ENCODE results near the gene RPL19.
A peak's percentile ranks its signal among the peaks of the same experiment; 100 is the strongest.

The RPL19 gene

GRCh38 chr17:39199820-39200069, 338 bp upstream of the RPL19 start:
- Mint-ChIP-seq H3K27ac (peak overlapping the region; percentile 97), H3K4me3 (peak overlapping the region; percentile 85), H3K36me3 (ENCODE audit: low read depth) (peaks cover 49% of the 10 kb centered on the region), H3K4me1 (ENCODE audit: low read depth) (peaks cover 66% of the 10 kb centered on the region), H3K9me3 (no peaks in the 10 kb centered on the region), H3K27me3 (no peaks in the 10 kb centered on the region)

- Mint-ChIP-seq H3K27me3 (no peaks in the 10 kb centered on the region), H3K4me1 (ENCODE audit: low read depth) (peaks cover 63% of the 10 kb centered on the region), H3K36me3 (ENCODE audit: low read depth) (peaks cover 53% of the 10 kb centered on the region), H3K4me3 (peak overlapping the region; percentile 85), H3K27ac (peak overlapping the region; percentile 97), H3K9me3 (no peaks in the 10 kb centered on the region)
Observed at GRCh38 chr17:39200957-39201510, 951 bp downstream of the RPL19 start.

- Mint-ChIP-seq H3K4me3 (peak overlapping the region; percentile 49), H3K36me3 (ENCODE audit: low read depth) (peaks cover 53% of the 10 kb centered on the region), H3K9me3 (no peaks in the 10 kb centered on the region), H3K27me3 (no peaks in the 10 kb centered on the region), H3K27ac (peak overlapping the region; percentile 71), H3K4me1 (ENCODE audit: low read depth) (peaks cover 69% of the 10 kb centered on the region)
Observed at GRCh38 chr17:39204245-39204644, 4.2 kb downstream of the RPL19 start.

GRCh38 chr17:39205112-39205526, 5.0 kb downstream of the RPL19 start:
- Mint-ChIP-seq H3K4me3 (peak overlapping the region; percentile 22), H3K9me3 (no peaks in the 10 kb centered on the region)

GRCh38 chr17:39208136-39208535, 8.1 kb downstream of the RPL19 start:
- Mint-ChIP-seq H3K9me3 (no peaks in the 10 kb centered on the region), H3K27me3 (no peaks in the 10 kb centered on the region), H3K27ac (no peak overlapping the region), H3K36me3 (ENCODE audit: low read depth) (peaks cover 20% of the 10 kb centered on the region), H3K4me1 (ENCODE audit: low read depth) (peaks cover 52% of the 10 kb centered on the region), H3K4me3 (no peak overlapping the region)

More at GRCh38 chr17:39205112-39205526, 5.0 kb downstream of the RPL19 start:
- H3K4me1 Mint-ChIP-seq (ENCODE audit: low read depth), result peaks cover 68% of the 10 kb centered on the region
- H3K27ac Mint-ChIP-seq, result peak overlapping the region; percentile 71
- H3K27me3 Mint-ChIP-seq, result no peaks in the 10 kb centered on the region
- peaks cover 50% of the 10 kb centered on the region for H3K36me3 Mint-ChIP-seq (ENCODE audit: low read depth)

- H3K4me1 Mint-ChIP-seq (ENCODE audit: low read depth), result peaks cover 44% of the 10 kb centered on the region
- H3K9me3 Mint-ChIP-seq, result no peaks in the 10 kb centered on the region
- H3K4me3 Mint-ChIP-seq, result peak overlapping the region; percentile 70
- no peaks in the 10 kb centered on the region for H3K27me3 Mint-ChIP-seq
- peak overlapping the region; percentile 31 for H3K27ac Mint-ChIP-seq
- peaks cover 13% of the 10 kb centered on the region for H3K36me3 Mint-ChIP-seq (ENCODE audit: low read depth)
Observed at GRCh38 chr17:39208893-39209292, 8.8 kb downstream of the RPL19 start.

GRCh38 chr17:39209317-39210092, 9.4 kb downstream of the RPL19 start:
- Mint-ChIP-seq H3K36me3 (ENCODE audit: low read depth) (peaks cover 6% of the 10 kb centered on the region), H3K27me3 (no peaks in the 10 kb centered on the region), H3K9me3 (no peaks in the 10 kb centered on the region), H3K27ac (peak overlapping the region; percentile 31), H3K4me1 (ENCODE audit: low read depth) (peaks cover 39% of the 10 kb centered on the region), H3K4me3 (peak overlapping the region; percentile 70)

GRCh38 chr17:39210093-39210434, 10.0 kb downstream of the RPL19 start:
- Mint-ChIP-seq H3K9me3 (no peaks in the 10 kb centered on the region), H3K27me3 (no peaks in the 10 kb centered on the region), H3K36me3 (ENCODE audit: low read depth) (peaks cover under 1% of the 10 kb centered on the region), H3K27ac (no peak overlapping the region), H3K4me3 (peak overlapping the region; percentile 51), H3K4me1 (ENCODE audit: low read depth) (peaks cover 36% of the 10 kb centered on the region)

GRCh38 chr17:39212195-39212810, 12.2 kb downstream of the RPL19 start:
- Mint-ChIP-seq H3K4me3 (no peak overlapping the region), H3K4me1 (ENCODE audit: low read depth) (peaks cover 30% of the 10 kb centered on the region), H3K9me3 (no peaks in the 10 kb centered on the region), H3K27ac (no peak overlapping the region), H3K36me3 (ENCODE audit: low read depth) (no peaks in the 10 kb centered on the region), H3K27me3 (peaks cover 5% of the 10 kb centered on the region)

- peaks cover 23% of the 10 kb centered on the region for H3K4me1 Mint-ChIP-seq (ENCODE audit: low read depth)
- H3K9me3 Mint-ChIP-seq, result no peaks in the 10 kb centered on the region
- no peak overlapping the region for H3K4me3 Mint-ChIP-seq
- peaks cover 7% of the 10 kb centered on the region for H3K27me3 Mint-ChIP-seq
- H3K27ac Mint-ChIP-seq, result no peak overlapping the region
- H3K36me3 Mint-ChIP-seq (ENCODE audit: low read depth), result no peaks in the 10 kb centered on the region
Observed at GRCh38 chr17:39212841-39213480, 12.9 kb downstream of the RPL19 start.

- H3K4me3 Mint-ChIP-seq, result no peak overlapping the region
- H3K27ac Mint-ChIP-seq, result no peak overlapping the region
- no peaks in the 10 kb centered on the region for H3K36me3 Mint-ChIP-seq (ENCODE audit: low read depth)
- peaks cover 14% of the 10 kb centered on the region for H3K4me1 Mint-ChIP-seq (ENCODE audit: low read depth)
- no peaks in the 10 kb centered on the region for H3K9me3 Mint-ChIP-seq
- H3K27me3 Mint-ChIP-seq, result peaks cover 7% of the 10 kb centered on the region
Observed at GRCh38 chr17:39213852-39214251, 13.8 kb downstream of the RPL19 start.

GRCh38 chr17:39217734-39218369, 17.8 kb downstream of the RPL19 start:
- H3K4me1 Mint-ChIP-seq (ENCODE audit: low read depth), result no peaks in the 10 kb centered on the region
- no peak overlapping the region for H3K4me3 Mint-ChIP-seq
- H3K27ac Mint-ChIP-seq, result no peak overlapping the region
- H3K36me3 Mint-ChIP-seq (ENCODE audit: low read depth), result no peaks in the 10 kb centered on the region
- H3K27me3 Mint-ChIP-seq, result peaks cover 13% of the 10 kb centered on the region
- no peaks in the 10 kb centered on the region for H3K9me3 Mint-ChIP-seq

GRCh38 chr17:39218906-39219305, 18.8 kb downstream of the RPL19 start:
- Mint-ChIP-seq H3K36me3 (ENCODE audit: low read depth) (no peaks in the 10 kb centered on the region), H3K4me3 (no peak overlapping the region), H3K27me3 (peaks cover 17% of the 10 kb centered on the region), H3K27ac (no peak overlapping the region), H3K9me3 (no peaks in the 10 kb centered on the region), H3K4me1 (ENCODE audit: low read depth) (no peaks in the 10 kb centered on the region)

GRCh38 chr17:39219647-39220154, 19.6 kb downstream of the RPL19 start:
- no peak overlapping the region for H3K4me3 Mint-ChIP-seq
- no peaks in the 10 kb centered on the region for H3K36me3 Mint-ChIP-seq (ENCODE audit: low read depth)
- H3K27ac Mint-ChIP-seq, result no peak overlapping the region
- no peaks in the 10 kb centered on the region for H3K9me3 Mint-ChIP-seq
- peaks cover 1% of the 10 kb centered on the region for H3K4me1 Mint-ChIP-seq (ENCODE audit: low read depth)
- H3K27me3 Mint-ChIP-seq, result peaks cover 23% of the 10 kb centered on the region

- no peak overlapping the region for H3K27ac Mint-ChIP-seq
- peaks cover 33% of the 10 kb centered on the region for H3K27me3 Mint-ChIP-seq
- no peaks in the 10 kb centered on the region for H3K9me3 Mint-ChIP-seq
- H3K4me1 Mint-ChIP-seq (ENCODE audit: low read depth), result peaks cover 11% of the 10 kb centered on the region
- no peak overlapping the region for H3K4me3 Mint-ChIP-seq
- H3K36me3 Mint-ChIP-seq (ENCODE audit: low read depth), result no peaks in the 10 kb centered on the region
Observed at GRCh38 chr17:39221572-39221971, 21.5 kb downstream of the RPL19 start.

Data from stimulated activated naive CD8-positive, alpha-beta T cell treated with anti-CD3 and anti-CD28 coated beads, Interleukin-15, Interleukin-2, amounts not matched to agents 100 ng/mL and 50 ng/mL, for 24 hours (primary cell).